Measurements from ENCODE around the gene HUS1. TPM values are rescaled to one million over a fixed set of nuclear protein-coding genes. Genes with fewer than 3 reads are reported as not detected.

The HUS1 gene
- total and polyA plus RNA-seq, 2 of the 8 experiments (the other 6 are each of a cell fraction or from before 2014, with no cell fraction given), result 15.0 to 33.0 TPM

- TF ChIP-seq RNF2 (IDR thresholded peaks at IDR 0.05; ENCODE audit: borderline replicate concordance, low read depth, low read length, missing control alignments, poor library complexity, severe bottlenecking) (no peak), FOSL1 (IDR thresholded peaks at IDR 0.05; ENCODE audit: insufficient read depth, low read depth, low read length) (no peak), CHD2 (IDR thresholded peaks at IDR 0.05; ENCODE audit: low read length) (no peak), HDAC6 (IDR thresholded peaks at IDR 0.05; ENCODE audit: low read depth, low read length) (no peak), JUND (IDR thresholded peaks at IDR 0.05; ENCODE audit: low read length) (no peak), KDM1A (IDR thresholded peaks at IDR 0.05; ENCODE audit: borderline replicate concordance, low read length) (no peak)
Observed at GRCh38 chr7:47931005-47932004, 48.1 kb downstream of the HUS1 start (continued).
